Panc1 (cell line): ENCODE measurements around the gene PTPN2. TPM values are rescaled to one million over a fixed set of nuclear protein-coding genes. Genes with fewer than 3 reads are reported as not detected.

Source experiments
- ATAC-seq: fragments of 200-7000 bp; cut with Tn5 transposase; 2 replicates; pipeline ENCODE4 v1.9.1; 2020; ENCODE audit warnings: mild to moderate bottlenecking, moderate library complexity
- BruUV-seq: library from RNA; stranded (reverse); fragments of 400-500 nt; replicated peaks from 2 replicates; lab custom pipeline; 2021; lab: Mats Ljungman, UMichigan
- CTCF ChIA-PET: fragments of 300-600 bp; sonication (Branson Sonifier 250); formaldehyde crosslinking; loops from one replicate; lab custom pipeline; 2022; ENCODE audit warnings: antibody characterized with exemption; lab: Charles Lee
- POLR2A ChIA-PET: fragments of 300-600 bp; sonication (Branson Sonifier 250); formaldehyde crosslinking; loops from one replicate; lab custom pipeline; 2022; ENCODE audit warnings: antibody characterized with exemption; lab: Charles Lee
- DNase-seq: peaks from one replicate; pipeline ENCODE4 v3.0.0-alpha.2; 2010; ENCODE audit warnings: low read depth, low spot score
- H3K27ac ChIP-seq: 2 replicates; pipeline ENCODE4 v1.5.1; 2011; ENCODE audit warnings: mild to moderate bottlenecking, low read length, inconsistent platforms
- H3K27me3 ChIP-seq: fragments of 200-500 bp; sonication (Bioruptor generic); 2 replicates; pipeline ENCODE4 v1.6.0; 2014; ENCODE audit warnings: low read length, inconsistent platforms; ENCODE audit not compliant: control insufficient read depth, insufficient read depth
- H3K36me3 ChIP-seq: fragments of 200-500 bp; sonication (Bioruptor generic); 2 replicates; pipeline ENCODE4 v1.5.1; 2014; ENCODE audit warnings: inconsistent platforms, mild to moderate bottlenecking, low read length, moderate library complexity; ENCODE audit not compliant: control insufficient read depth, insufficient read depth
- H3K4me1 ChIP-seq: 2 replicates; pipeline ENCODE4 v1.5.1; 2011; ENCODE audit warnings: inconsistent platforms, mild to moderate bottlenecking, low read length, moderate library complexity; ENCODE audit not compliant: control insufficient read depth, insufficient read depth
- H3K4me3 ChIP-seq, 2 experiments: 2 replicates each; pipeline ENCODE4 v1.5.1; 2011 to 2012; ENCODE audit warnings: low read depth in 2 of 2, low read length in 2 of 2, mild to moderate bottlenecking in 2 of 2, inconsistent platforms in 1 of 2, moderate library complexity in 1 of 2
- H3K9me3 ChIP-seq: fragments of 200-500 bp; sonication (Bioruptor generic); 2 replicates; pipeline ENCODE4 v1.5.1; 2014; ENCODE audit warnings: low read depth, mild to moderate bottlenecking, inconsistent platforms, low read length, moderate library complexity; ENCODE audit not compliant: control insufficient read depth, insufficient read depth
- POLR2AphosphoS5 ChIP-seq: IDR thresholded peaks from 2 replicates; pipeline ENCODE4 v1.6.1; 2012; ENCODE audit warnings: mild to moderate bottlenecking, low read depth, low read length, moderate library complexity
- SIN3A ChIP-seq: IDR thresholded peaks from 2 replicates; pipeline ENCODE4 v1.6.1; 2012; ENCODE audit warnings: low read depth, mild to moderate bottlenecking, low read length, moderate library complexity, borderline replicate concordance; ENCODE audit not compliant: insufficient read depth
- TCF7L2 ChIP-seq: IDR thresholded peaks from 2 replicates; pipeline ENCODE4 v1.6.1; 2011; ENCODE audit warnings: mild to moderate bottlenecking, low read depth, low read length, inconsistent platforms
- in situ Hi-C: cut with HindIII; loops from 2 replicates; pipeline ENCODE4 v1.10.0; 2016; ENCODE audit warnings: low sequenced_read_pairs, low pct_unique_long_range_greater_than_20kb
- intact Hi-C: fragments of 100-400 bp; cut with micrococcal nuclease; formaldehyde crosslinking; loops from one replicate; pipeline ENCODE4 v1.10.0; 2022; ENCODE audit not compliant: unreplicated experiment
- total RNA-seq: library from RNA; stranded (reverse); gene quantifications from one replicate; pipeline ENCODE4 v1.2.1, GENCODE V29; 2021; ENCODE audit not compliant: unreplicated experiment
- TF ChIP-seq, protein P1 (sequence below), 2 experiments: IDR thresholded peaks; 2 replicates each; pipeline ENCODE4 v1.6.1; 2011 to 2012; ENCODE audit warnings: low read depth in 2 of 2, control low read depth in 1 of 2, low read length in 1 of 2, mild to moderate bottlenecking in 1 of 2, moderate library complexity in 1 of 2; ENCODE audit not compliant: insufficient read depth in 1 of 2
- TF ChIP-seq, protein P2 (sequence below): fragments of 450-650 bp; IDR thresholded peaks from 2 replicates; pipeline ENCODE4 v1.5.1; 2017; ENCODE audit warnings: mild to moderate bottlenecking

Gene PTPN2
- total RNA-seq, 1 experiment from 2014 or later, result 34.8 TPM

DNA sequence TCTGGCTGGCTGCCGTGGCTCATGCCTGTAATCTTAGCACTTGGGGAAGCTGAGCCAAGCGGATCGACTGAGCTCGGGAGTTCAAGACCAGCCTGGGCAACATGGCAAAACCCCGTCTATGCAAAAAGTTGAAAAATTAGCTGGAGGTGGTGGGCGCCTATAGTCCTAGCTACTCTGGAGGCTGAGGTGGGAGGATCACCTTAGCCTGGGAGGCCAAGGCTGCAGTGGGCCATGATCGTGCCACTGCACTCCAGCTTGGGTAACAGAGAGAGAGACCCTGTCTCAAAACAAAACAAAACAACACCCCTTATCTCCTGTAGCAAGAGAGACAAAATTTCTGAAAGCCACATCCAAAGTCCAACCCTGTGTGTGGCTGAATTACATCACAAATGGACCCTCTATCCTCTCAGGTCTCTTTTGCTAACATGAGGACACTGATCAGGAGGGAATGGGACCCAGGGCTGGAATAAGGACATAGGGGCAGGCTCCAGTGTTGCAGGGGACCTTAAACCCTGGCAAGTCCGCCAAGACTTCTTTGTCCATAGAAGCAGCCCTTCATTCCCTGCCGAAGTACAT lies 116.4 kb downstream of the PTPN2 start:
- Histone ChIP-seq H3K27ac (no peak overlapping the region), H3K4me3 (no peak overlapping the region), H3K9me3 (no peaks in the 10 kb centered on the region), H3K27me3 (no peaks in the 10 kb centered on the region), H3K4me1 (no peaks in the 10 kb centered on the region), H3K36me3 (no peaks in the 10 kb centered on the region)
- TF ChIP-seq POLR2AphosphoS5 (no peak), SIN3A (no peak), TCF7L2 (no peak)
- TF ChIP-seq, protein P1, sequence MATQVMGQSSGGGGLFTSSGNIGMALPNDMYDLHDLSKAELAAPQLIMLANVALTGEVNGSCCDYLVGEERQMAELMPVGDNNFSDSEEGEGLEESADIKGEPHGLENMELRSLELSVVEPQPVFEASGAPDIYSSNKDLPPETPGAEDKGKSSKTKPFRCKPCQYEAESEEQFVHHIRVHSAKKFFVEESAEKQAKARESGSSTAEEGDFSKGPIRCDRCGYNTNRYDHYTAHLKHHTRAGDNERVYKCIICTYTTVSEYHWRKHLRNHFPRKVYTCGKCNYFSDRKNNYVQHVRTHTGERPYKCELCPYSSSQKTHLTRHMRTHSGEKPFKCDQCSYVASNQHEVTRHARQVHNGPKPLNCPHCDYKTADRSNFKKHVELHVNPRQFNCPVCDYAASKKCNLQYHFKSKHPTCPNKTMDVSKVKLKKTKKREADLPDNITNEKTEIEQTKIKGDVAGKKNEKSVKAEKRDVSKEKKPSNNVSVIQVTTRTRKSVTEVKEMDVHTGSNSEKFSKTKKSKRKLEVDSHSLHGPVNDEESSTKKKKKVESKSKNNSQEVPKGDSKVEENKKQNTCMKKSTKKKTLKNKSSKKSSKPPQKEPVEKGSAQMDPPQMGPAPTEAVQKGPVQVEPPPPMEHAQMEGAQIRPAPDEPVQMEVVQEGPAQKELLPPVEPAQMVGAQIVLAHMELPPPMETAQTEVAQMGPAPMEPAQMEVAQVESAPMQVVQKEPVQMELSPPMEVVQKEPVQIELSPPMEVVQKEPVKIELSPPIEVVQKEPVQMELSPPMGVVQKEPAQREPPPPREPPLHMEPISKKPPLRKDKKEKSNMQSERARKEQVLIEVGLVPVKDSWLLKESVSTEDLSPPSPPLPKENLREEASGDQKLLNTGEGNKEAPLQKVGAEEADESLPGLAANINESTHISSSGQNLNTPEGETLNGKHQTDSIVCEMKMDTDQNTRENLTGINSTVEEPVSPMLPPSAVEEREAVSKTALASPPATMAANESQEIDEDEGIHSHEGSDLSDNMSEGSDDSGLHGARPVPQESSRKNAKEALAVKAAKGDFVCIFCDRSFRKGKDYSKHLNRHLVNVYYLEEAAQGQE (IDR thresholded peaks at IDR 0.05; ENCODE audit: insufficient read depth in 1 of 2, low read depth in 2 of 2, low read length in 1 of 2), result no peak
- TF ChIP-seq, protein P2, sequence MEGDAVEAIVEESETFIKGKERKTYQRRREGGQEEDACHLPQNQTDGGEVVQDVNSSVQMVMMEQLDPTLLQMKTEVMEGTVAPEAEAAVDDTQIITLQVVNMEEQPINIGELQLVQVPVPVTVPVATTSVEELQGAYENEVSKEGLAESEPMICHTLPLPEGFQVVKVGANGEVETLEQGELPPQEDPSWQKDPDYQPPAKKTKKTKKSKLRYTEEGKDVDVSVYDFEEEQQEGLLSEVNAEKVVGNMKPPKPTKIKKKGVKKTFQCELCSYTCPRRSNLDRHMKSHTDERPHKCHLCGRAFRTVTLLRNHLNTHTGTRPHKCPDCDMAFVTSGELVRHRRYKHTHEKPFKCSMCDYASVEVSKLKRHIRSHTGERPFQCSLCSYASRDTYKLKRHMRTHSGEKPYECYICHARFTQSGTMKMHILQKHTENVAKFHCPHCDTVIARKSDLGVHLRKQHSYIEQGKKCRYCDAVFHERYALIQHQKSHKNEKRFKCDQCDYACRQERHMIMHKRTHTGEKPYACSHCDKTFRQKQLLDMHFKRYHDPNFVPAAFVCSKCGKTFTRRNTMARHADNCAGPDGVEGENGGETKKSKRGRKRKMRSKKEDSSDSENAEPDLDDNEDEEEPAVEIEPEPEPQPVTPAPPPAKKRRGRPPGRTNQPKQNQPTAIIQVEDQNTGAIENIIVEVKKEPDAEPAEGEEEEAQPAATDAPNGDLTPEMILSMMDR, result no peak
- intact Hi-C loops, result no loop called here
- DNase-seq (no peak), ATAC-seq (no peak)
- POLR2A ChIA-PET, result interaction anchor here (0.7 kb wide), 1 partner anchor 116 kb away, joined by 3 read pairs; the partner anchor contains the start of gene PTPN2
- no TSS peak for BruUV-seq
- CTCF ChIA-PET, result no interaction called here
- in situ Hi-C loops, result no loop called here

DNA sequence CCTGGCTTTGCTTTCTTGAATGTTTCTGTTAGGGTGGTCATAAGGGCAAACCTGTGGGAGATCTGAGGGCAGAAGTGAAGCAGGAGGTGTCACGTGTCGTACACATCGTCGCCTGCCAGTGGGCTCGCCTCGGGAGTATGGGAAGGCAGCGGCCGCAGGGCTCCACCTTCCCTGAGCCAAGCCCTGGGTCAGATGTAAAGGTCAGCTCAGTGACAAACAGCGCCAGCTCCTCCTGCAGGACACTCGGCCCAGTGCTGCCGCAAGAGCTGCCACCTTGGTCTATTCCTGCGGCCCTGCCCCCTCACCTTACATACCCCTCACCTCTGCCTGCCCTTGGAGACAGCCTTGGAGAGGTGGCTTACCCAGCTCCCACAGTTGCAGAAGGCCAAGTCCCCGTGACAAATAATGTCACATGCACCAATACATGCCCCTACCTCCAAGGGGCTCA lies 117.0 kb downstream of the PTPN2 start:
- Histone ChIP-seq H3K4me3 (no peak overlapping the region), H3K36me3 (no peaks in the 10 kb centered on the region), H3K27me3 (no peaks in the 10 kb centered on the region), H3K27ac (no peak overlapping the region), H3K9me3 (no peaks in the 10 kb centered on the region), H3K4me1 (no peaks in the 10 kb centered on the region)
- BruUV-seq, result no TSS peak
- intact Hi-C loops, result no loop called here
- in situ Hi-C loops, result no loop called here
- ATAC-seq, result peak; percentile 85
- ChIA-PET CTCF (no interaction called here), POLR2A (interaction anchor here (0.7 kb wide), 1 partner anchor 117 kb away, joined by 3 read pairs; the partner anchor contains the start of gene PTPN2)
- DNase-seq, result no peak
- TF ChIP-seq, protein P1 (IDR thresholded peaks at IDR 0.05; ENCODE audit: insufficient read depth in 1 of 2, low read depth in 2 of 2, low read length in 1 of 2), result no peak
- TF ChIP-seq POLR2AphosphoS5 (no peak), TCF7L2 (no peak)
- TF ChIP-seq, protein P2, result peak; percentile 60; the same call in 1 of the 2 replicates
